GM19025 (cell line): ENCODE measurements around the gene CXCL3.
"Not testable (repeated sequence)": the region's sequence is repeated elsewhere in the genome, so short reads cannot be mapped to it uniquely, and the experiment has no call there.

Source experiments
- ATAC-seq: cut with Tn5 transposase; IDR thresholded peaks from one replicate; pipeline ENCODE4 v1.9.1; 2021; ENCODE audit warnings: mild to moderate bottlenecking, low read depth, moderate library complexity; ENCODE audit not compliant: unreplicated experiment

CXCL3 gene

DNA sequence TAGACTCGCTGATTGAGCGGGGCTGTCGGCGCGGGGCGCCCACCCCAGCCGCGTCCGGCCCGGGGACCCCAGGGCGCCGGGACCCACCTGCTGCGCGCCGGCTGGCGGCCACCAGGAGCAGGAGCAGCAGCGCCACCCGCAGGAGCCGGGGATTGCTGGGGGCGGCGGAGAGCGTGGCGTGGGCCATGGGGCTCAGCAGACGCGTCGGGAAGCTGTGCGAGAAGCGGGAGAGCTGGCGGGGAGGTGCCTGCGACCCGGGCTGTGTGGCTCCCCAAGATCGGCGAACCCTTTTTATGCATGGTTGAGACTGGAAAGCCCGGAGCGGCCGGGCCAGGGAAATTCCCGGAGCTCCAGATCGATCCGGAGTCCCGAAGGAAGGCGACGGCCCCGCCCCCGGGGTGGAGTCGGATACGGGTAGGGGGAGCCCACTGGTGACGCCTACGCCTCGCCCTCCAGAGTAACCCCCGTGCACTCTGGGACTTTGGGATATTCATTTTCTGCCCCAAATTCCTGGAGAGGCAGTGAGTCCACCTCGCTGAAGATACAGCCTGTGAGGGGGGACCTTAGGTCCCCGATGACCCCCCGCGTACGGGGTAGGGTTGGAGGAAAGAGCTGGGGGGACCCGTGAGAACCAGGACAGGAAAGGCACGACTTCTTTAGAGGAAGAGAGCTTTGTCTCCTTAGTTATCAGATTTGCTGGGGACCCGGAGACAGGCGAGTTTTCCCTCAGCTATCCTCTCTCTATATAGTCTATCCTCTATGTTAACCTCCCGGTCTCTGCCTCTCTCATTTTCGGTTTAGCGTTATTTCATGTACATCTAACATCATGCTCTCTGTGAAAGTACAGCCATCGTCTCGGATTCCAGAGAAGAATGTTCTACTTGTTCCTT is at the start of gene CXCL3:
Gene CXCL3 (minus strand): TSS at position 265 of the 890 bp plus-strand sequence. CDS start 78 bp downstream, at position 187.
- ATAC-seq = peak; percentile 57

GRCh38 chr4:74087481-74087880 is 49.0 kb upstream of the CXCL3 start:
- ATAC-seq = no peak

DNA sequence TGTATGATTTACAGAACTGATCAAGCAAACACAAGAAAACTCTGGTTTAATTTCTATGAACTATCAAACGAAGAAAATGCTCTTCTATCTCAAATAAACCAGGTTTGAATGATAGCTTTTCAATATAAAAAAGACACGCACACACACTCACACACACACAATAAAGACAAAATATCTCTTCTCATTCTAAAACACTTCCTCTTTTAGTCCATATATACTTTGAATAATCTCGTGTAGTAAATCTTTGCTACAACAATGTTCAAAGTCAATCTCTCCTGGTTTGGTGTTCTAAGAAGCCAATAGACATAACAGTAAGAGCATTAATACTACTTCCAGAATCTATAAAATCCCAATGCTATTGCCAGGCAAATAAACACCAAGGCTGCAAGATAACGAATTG is 47.2 kb upstream of the CXCL3 start:
- ATAC-seq = no peak

GRCh38 chr4:74084984-74085383 is 46.5 kb upstream of the CXCL3 start:
- no peak for ATAC-seq

GRCh38 chr4:74083546-74083945 is 45.1 kb upstream of the CXCL3 start:
- ATAC-seq = no peak

DNA sequence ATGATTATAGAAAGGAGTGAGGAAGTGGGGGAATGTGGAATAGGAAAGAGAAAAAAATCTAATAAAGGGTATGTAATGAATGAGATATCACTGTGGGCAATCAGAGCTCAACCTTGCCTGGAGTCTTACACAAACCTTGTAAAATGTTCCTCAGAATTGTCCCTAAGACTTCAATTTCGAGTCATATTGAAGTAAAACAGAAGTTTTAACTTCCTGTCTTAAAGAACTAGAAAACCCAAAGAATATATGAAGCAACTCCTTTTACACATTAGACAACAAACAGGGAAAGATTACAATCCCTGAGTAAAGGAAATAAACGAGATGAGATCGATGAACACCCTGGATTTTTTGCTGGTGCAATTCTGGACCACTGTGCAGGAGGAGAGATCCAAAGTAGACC is 42.5 kb upstream of the CXCL3 start:
- no peak for ATAC-seq

DNA sequence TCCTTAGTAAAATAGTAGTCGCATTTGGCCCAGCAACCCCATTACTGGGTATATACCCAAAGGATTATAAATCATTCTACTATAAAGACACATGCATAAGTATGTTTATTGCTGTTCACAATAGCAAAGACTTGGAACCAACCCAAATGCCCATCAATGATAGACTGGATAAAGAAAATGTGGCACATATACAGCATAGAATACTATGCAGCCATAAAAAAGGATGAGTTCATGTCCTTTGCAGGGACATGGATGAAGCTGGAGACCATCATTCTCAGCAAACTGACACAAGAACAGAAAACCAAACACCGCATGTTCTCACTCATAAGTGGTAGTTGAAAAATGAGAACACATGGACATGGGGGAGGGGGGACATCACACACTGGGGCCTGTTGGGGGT is 41.9 kb upstream of the CXCL3 start:
- not testable (repeated sequence) for ATAC-seq

DNA sequence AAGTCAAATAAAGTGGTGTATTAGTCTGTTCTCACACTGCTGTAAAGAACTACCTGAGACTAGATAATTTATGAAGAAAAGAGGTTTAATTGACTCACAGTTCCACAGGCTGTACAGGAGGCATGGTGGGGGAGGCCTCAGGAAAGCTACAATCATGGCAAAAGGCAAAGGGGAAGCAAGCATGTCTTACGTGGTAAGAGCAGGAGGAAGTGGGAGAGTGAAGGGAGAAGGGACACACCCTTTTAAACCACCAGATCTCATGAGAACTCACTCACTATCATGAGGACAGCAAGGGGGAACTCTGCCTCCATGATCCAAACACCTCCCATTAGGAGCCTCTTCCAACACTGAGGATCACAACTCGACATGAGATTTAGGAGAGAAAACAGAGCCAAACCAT is 40.5 kb upstream of the CXCL3 start:
- not testable (repeated sequence) for ATAC-seq

- ATAC-seq = no peak
These were observed 34.9 kb upstream of the CXCL3 start for GRCh38 chr4:74073358-74073757.

- ATAC-seq = no peak
These were observed 34.2 kb upstream of the CXCL3 start for GRCh38 chr4:74072739-74073138.

GRCh38 chr4:74067586-74067985 is 29.1 kb upstream of the CXCL3 start:
- no peak for ATAC-seq

GRCh38 chr4:74066232-74066631 is 27.7 kb upstream of the CXCL3 start:
- no peak for ATAC-seq

- no peak for ATAC-seq
These were observed 26.7 kb upstream of the CXCL3 start for GRCh38 chr4:74065115-74065642.

DNA sequence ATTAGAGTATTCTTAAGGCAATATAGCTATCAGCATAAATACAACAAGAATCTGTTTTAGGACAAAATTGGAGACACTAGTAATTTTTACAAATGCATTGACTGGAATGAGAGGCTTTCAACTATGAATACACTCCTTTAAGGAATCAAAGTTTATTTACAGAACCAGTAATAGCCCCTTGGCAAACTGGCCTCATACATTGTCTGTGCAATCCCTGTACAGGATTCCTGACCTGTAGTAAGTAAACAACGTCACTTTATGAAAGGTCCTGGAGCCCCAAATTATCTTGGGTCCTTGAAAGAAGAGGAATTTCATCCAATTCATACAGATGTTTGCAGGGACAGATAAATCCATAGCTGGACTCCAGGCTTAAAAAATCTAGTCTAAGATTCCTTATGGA is 25.4 kb upstream of the CXCL3 start:
- no peak for ATAC-seq

DNA sequence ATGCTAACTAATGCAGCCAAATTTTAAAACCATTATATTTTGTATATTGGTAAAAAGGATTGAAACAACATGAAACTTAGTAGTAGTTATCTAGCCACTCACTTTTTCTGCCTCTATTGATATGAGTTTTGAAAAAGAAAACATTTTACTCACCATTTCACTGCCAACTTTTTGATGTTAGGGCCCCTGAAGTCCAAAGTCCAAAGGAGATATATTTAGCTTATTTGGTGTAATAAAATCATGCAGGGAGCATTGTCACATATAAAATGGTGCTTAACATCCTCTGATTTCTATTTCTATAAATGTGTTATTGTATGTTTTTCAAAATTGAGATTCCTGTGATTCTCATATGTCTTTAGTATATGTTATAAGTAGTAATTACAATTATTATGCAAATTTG is 24.5 kb upstream of the CXCL3 start:
- ATAC-seq = no peak

DNA sequence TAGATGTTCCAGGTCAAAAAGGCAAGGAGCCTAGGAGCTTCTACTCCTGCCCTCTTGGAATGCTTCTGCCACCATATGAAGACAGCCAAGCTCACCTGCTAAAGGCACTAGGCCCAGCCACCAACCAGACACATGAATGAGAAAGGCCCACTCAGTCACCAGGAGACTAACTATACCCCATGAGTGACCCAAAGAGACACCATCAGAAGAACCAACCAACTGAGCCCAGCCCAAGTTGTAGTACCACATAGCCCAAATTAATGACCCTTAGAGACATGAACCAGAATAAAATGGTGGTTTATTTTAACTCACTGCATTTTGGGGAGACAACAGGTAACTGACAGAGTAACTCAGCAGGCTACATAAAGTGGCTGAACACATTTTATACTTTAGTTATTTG is 22.9 kb upstream of the CXCL3 start:
- no peak for ATAC-seq

- no peak for ATAC-seq
These were observed 20.8 kb upstream of the CXCL3 start for GRCh38 chr4:74059161-74059829.

DNA sequence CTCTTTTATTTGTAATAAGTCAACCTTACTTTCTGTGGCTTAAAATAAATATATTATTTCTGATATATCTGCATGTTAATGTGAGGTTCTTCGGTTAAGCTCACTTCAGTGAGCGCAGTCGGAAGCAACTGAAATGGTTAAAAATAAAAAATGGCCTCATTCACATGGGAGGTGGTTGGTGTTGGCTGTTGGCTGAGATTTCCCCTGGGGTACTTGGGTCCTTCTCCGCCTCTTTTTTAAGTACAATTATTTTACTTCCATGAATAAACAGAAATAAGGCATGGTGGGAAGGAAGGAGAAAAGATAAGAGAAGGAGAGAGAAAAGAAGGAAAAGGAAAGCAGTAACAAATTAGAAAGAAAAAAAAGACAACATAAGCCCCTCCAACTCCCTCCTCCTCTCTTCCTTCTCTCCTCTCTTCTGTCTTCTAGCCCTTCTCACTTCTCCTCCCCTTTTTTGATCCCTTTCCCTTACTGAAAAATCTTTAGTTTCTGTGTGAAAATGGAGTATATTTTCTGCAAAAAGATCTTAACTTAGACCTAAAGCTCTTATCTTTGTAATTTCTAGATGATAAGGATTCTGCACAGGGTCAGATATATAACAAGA is 19.7 kb upstream of the CXCL3 start:
- no peak for ATAC-seq

DNA sequence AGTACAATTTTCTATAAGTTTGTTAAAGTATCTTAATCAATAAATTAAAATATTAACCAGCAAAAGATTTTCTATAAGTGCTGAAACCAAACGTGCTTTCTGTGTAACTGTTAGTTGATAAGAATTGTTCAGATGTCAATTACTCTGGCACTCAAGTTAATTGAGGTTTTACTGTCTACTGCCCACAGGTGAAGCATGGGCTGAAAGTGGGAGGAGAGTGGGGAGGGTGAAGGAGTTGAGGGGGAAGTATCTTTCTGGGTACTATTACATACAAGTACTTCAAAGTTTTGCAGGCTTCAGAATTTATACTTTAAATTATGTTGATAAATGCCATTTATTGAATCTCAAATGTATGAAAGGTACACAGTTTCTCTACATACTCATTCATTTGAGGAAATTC is 19.1 kb upstream of the CXCL3 start:
- no peak for ATAC-seq

GRCh38 chr4:74056858-74057562 is 18.5 kb upstream of the CXCL3 start:
- ATAC-seq = no peak
